ENCODE results near the gene TGM4. TPM values are rescaled to one million over a fixed set of nuclear protein-coding genes. Genes with fewer than 3 reads are reported as not detected.

Gene TGM4
- total RNA-seq, 4 donors from 2014 or later = not detected

- in situ Hi-C loops (cut with MboI; ENCODE audit: low sequenced_read_pairs in 4 of 4) = no loop called here
- Histone ChIP-seq H3K27ac (no peak overlapping the region), H3K4me1 (no peaks in the 10 kb centered on the region), H3K4me3 (no peak overlapping the region), H3K9me3 (peaks cover 0 to 7% (median 4%) of the 10 kb centered on the region in 3 donors), H3K27me3 (no peaks in the 10 kb centered on the region), H3K36me3 (no peaks in the 10 kb centered on the region)
- ATAC-seq (no peak), DNase-seq (no peak)
- intact Hi-C loops (cut with DNase I; ENCODE audit: low total_unique reads) = no loop called here
- no peak for TF ChIP-seq CTCF (IDR thresholded peaks at IDR 0.05 in 4 of 5, conservative IDR thresholded peaks at IDR 0.05 in 1 of 5)
- no peak for TF ChIP-seq POLR2A (IDR thresholded peaks at IDR 0.05)
These were observed 41.4 kb upstream of the TGM4 start for GRCh38 chr3:44832965-44833364.

GRCh38 chr3:44833394-44833793 is 41.0 kb upstream of the TGM4 start:
- DNase-seq (no peak), ATAC-seq (no peak)
- H3K27ac ChIP-seq = no peak overlapping the region
- H3K36me3 ChIP-seq = no peaks in the 10 kb centered on the region
- no peak overlapping the region for H3K4me3 ChIP-seq
- in situ Hi-C loops (cut with MboI; ENCODE audit: low sequenced_read_pairs in 4 of 4) = no loop called here
- H3K4me1 ChIP-seq = no peaks in the 10 kb centered on the region
- TF ChIP-seq POLR2A (IDR thresholded peaks at IDR 0.05) (no peak), CTCF (IDR thresholded peaks at IDR 0.05 in 4 of 5, conservative IDR thresholded peaks at IDR 0.05 in 1 of 5) (no peak)
- intact Hi-C loops (cut with DNase I; ENCODE audit: low total_unique reads) = no loop called here
- H3K27me3 ChIP-seq = no peaks in the 10 kb centered on the region
- peaks cover 0 to 7% (median 4%) of the 10 kb centered on the region in 3 donors for H3K9me3 ChIP-seq

- Histone ChIP-seq H3K27ac (no peak overlapping the region), H3K4me3 (no peak overlapping the region), H3K9me3 (peaks cover 0 to 7% (median 4%) of the 10 kb centered on the region in 3 donors), H3K36me3 (no peaks in the 10 kb centered on the region), H3K4me1 (no peaks in the 10 kb centered on the region), H3K27me3 (no peaks in the 10 kb centered on the region)
- DNase-seq (no peak), ATAC-seq (no peak)
- intact Hi-C loops (cut with DNase I; ENCODE audit: low total_unique reads) = no loop called here
- TF ChIP-seq POLR2A (IDR thresholded peaks at IDR 0.05) = no peak
- TF ChIP-seq CTCF (IDR thresholded peaks at IDR 0.05 in 4 of 5, conservative IDR thresholded peaks at IDR 0.05 in 1 of 5) = no peak
- in situ Hi-C loops (cut with MboI; ENCODE audit: low sequenced_read_pairs in 4 of 4) = no loop called here
These were observed 38.7 kb upstream of the TGM4 start for GRCh38 chr3:44835684-44836083.

- intact Hi-C loops (cut with DNase I; ENCODE audit: low total_unique reads) (no loop called here), in situ Hi-C loops (cut with MboI; ENCODE audit: low sequenced_read_pairs in 4 of 4) (no loop called here)
- Histone ChIP-seq H3K36me3 (no peaks in the 10 kb centered on the region), H3K27ac (no peak overlapping the region), H3K4me1 (no peaks in the 10 kb centered on the region), H3K4me3 (no peak overlapping the region), H3K9me3 (no peaks in the 10 kb centered on the region), H3K27me3 (no peaks in the 10 kb centered on the region)
- TF ChIP-seq POLR2A (IDR thresholded peaks at IDR 0.05) (no peak), CTCF (IDR thresholded peaks at IDR 0.05 in 4 of 5, conservative IDR thresholded peaks at IDR 0.05 in 1 of 5) (no peak)
- DNase-seq (no peak), ATAC-seq (no peak)
These were observed 32.0 kb upstream of the TGM4 start for GRCh38 chr3:44842376-44842775.

Data from gastrocnemius medialis (tissue), 4 donors.